Liver (tissue), 9 donors: ENCODE data around the gene ZNF630. TPM values are rescaled to one million over a fixed set of nuclear protein-coding genes. Genes with fewer than 3 reads are reported as not detected.
"Not testable (repeated sequence)": the region's sequence is repeated elsewhere in the genome, so short reads cannot be mapped to it uniquely, and the experiment has no call there.

ENCODE experiments used
- DNase-seq: peaks from one replicate; pipeline ENCODE4 v3.0.0-alpha.2; 2017; ENCODE audit warnings: low spot score
- H3K27ac ChIP-seq, 2 donors: one replicate each; pipeline ENCODE4 v1.7.0; 2013; ENCODE audit warnings: inconsistent platforms in 2 of 2, low read length in 2 of 2, control low read depth in 1 of 2, low read depth in 1 of 2, mild to moderate bottlenecking in 1 of 2
- H3K27me3 ChIP-seq, 4 donors: one replicate each; pipeline versions ENCODE4 v1.6.1 to v1.7.0; 2013; ENCODE audit warnings: low read length in 3 of 4, inconsistent platforms in 1 of 4, mild to moderate bottlenecking in 1 of 4, moderate library complexity in 1 of 4; ENCODE audit not compliant: control insufficient read depth in 4 of 4, insufficient read depth in 4 of 4
- H3K36me3 ChIP-seq, 4 donors: one replicate each; pipeline versions ENCODE4 v1.6.1 to v1.7.0; 2013; ENCODE audit warnings: low read length in 3 of 4, mild to moderate bottlenecking in 3 of 4, low read depth in 1 of 4, moderate library complexity in 1 of 4; ENCODE audit not compliant: control insufficient read depth in 4 of 4, insufficient read depth in 3 of 4
- H3K4me1 ChIP-seq, 4 donors: one replicate each; pipeline versions ENCODE4 v1.6.1 to v1.7.0; 2013; ENCODE audit warnings: low read length in 3 of 4, mild to moderate bottlenecking in 3 of 4, moderate library complexity in 1 of 4; ENCODE audit not compliant: control insufficient read depth in 4 of 4, insufficient read depth in 4 of 4
- H3K4me3 ChIP-seq, 3 donors: one replicate each; pipeline versions ENCODE4 v1.6.1 to v1.7.0; 2013; ENCODE audit warnings: low read length in 3 of 3, control low read depth in 1 of 3, low read depth in 1 of 3, mild to moderate bottlenecking in 1 of 3
- H3K9ac ChIP-seq, 2 donors: one replicate each; pipeline ENCODE4 v1.7.0; 2013; ENCODE audit warnings: low read length in 2 of 2, mild to moderate bottlenecking in 2 of 2, moderate library complexity in 2 of 2, control low read depth in 1 of 2, low read depth in 1 of 2
- H3K9me3 ChIP-seq, 4 donors: one replicate each; pipeline versions ENCODE4 v1.6.1 to v1.7.0; 2013; ENCODE audit warnings: low read length in 3 of 4; ENCODE audit not compliant: control insufficient read depth in 4 of 4
- GABPA ChIP-seq, 2 donors: IDR thresholded peaks in 1 of 2; conservative IDR thresholded peaks in 1 of 2; 2 replicates each; pipeline ENCODE4 v1.6.1; 2016; ENCODE audit warnings: antibody characterized with exemption in 2 of 2, mild to moderate bottlenecking in 1 of 2, moderate library complexity in 1 of 2
- JUND ChIP-seq, 2 donors: IDR thresholded peaks; 2 replicates each; pipeline ENCODE4 v1.6.1; 2016; ENCODE audit warnings: antibody characterized with exemption in 2 of 2
- NR2F2 ChIP-seq: IDR thresholded peaks from 2 replicates; pipeline ENCODE4 v1.6.1; 2016; ENCODE audit warnings: antibody characterized with exemption
- RAD21 ChIP-seq, 2 donors: IDR thresholded peaks; 2 replicates each; pipeline ENCODE4 v1.6.1; 2016; ENCODE audit warnings: antibody characterized with exemption in 2 of 2, mild to moderate bottlenecking in 2 of 2
- SP1 ChIP-seq: IDR thresholded peaks from 2 replicates; pipeline ENCODE4 v1.6.1; 2018; ENCODE audit warnings: antibody characterized with exemption, mild to moderate bottlenecking
- whole genome bisulfite sequencing: extraction: QIAGEN DNeasy Blood & Tissue Kit; methylation state at CpG from one replicate; pipeline ENCODE4 v1.1.7; 2013; 5-methylcytosine and 5-hydroxymethylcytosine counted together
- polyA plus RNA-seq, 2 donors: library from polyadenylated mRNA; stranded (reverse) in 1 of 2; unstranded in 1 of 2; fragments of 200-250 nt in 1 of 2; fragments of >200 nt in 1 of 2; fragmentation: Nextera tagmentation in 1 of 2; extraction: Ambion mirVana in 1 of 2; gene quantifications; one replicate each; pipeline versions ENCODE4 v1.2.1 to v1.2.3, GENCODE V29; 2013 to 2015
- total RNA-seq, 2 donors: library from RNA; depleted of rRNA; stranded (reverse); fragments of >200 nt; gene quantifications; one replicate each; pipeline ENCODE4 v1.2.3, GENCODE V29; 2014
- TF ChIP-seq, protein P1 (sequence below): IDR thresholded peaks from 2 replicates; pipeline ENCODE4 v1.6.1; 2016; ENCODE audit warnings: antibody characterized with exemption
- TF ChIP-seq, protein P2 (sequence below): IDR thresholded peaks from 2 replicates; pipeline ENCODE4 v1.6.1; 2016; ENCODE audit warnings: antibody characterized with exemption
- donor health status: healthy.
- donor health status: healthy.
- donor health status: healthy.
- donor health status: healthy.
- donor health status: healthy.

The ZNF630 gene
- total and polyA plus RNA-seq, 4 donors, result 0.30 to 0.79 (median 0.70) TPM

DNA sequence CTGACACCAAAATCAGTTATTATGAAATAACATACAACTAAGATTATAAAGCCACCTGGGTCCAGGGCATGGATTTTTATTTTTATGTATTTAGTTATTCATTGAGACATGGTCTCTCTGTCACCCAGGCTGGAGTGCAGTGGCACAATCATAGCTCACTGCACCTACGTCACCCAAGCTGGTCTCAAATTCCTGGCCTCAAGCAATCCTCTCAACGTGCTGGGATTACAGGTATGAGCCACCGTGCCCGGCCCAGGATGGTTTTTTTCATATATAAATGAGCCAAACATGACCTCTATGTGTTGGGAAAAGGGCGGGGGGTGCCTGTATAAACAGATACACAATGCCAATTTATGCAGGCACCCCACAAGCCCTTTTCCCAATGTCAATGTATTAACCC lies 24.6 kb downstream of the ZNF630 start:
- no peak overlapping the region for H3K27ac ChIP-seq
- peaks cover 0 to 2% (median 0%) of the 10 kb centered on the region in 4 donors for H3K9me3 ChIP-seq
- WGBS, result 92% methylated on average over 5 of the region's 5 CpGs

DNA sequence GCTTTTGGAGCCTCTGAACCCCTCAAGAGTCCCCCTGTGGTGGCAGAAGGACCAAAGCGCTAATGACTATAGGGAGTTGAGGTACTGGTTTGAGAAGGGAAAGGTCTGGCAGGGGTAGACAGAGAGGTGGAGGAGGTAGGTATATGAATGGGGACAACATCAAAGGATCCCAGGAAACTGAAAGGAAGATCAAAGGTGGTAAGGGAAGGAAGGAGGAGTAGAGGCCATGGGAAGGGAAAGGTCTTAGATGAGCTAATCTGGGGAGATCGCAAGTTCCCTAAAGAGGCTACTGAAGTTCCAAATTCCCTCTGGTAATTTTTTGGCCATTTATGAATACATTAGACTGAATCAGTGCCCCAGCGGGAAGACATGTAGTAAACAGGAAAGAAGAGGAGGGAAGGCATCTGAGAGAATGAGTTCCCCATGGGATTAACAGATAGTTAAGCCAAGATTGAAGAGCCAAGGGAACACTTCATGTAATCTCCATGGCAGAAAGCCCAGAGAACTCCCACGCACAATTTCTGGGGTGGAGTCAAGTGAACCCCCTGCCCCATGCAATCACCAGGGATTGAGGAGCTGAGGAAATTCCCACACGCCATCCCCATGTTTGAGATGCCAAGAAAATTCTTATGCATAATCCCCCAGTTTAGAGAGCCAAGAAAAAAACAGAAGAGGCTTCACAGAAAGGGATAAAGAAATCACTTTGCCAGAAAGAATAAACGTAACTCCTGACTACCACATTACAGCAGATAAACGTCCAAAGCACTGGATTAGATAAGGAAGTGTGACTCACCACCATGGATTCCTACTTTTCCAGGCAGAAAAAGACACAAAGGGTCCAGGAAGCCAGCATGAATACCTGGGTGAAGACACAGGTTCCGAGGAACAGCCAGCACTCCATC lies 25.8 kb downstream of the ZNF630 start:
- Histone ChIP-seq H3K9ac (no peak overlapping the region), H3K4me3 (no peak overlapping the region), H3K27ac (peak overlapping the region in 1 of 2 donors; percentile 18), H3K9me3 (peaks cover 0 to 2% (median 0%) of the 10 kb centered on the region in 4 donors), H3K4me1 (no peaks in the 10 kb centered on the region), H3K27me3 (no peaks in the 10 kb centered on the region), H3K36me3 (no peaks in the 10 kb centered on the region)
- WGBS, result 78% methylated on average over 8 of the region's 8 CpGs
- TF ChIP-seq RAD21 (IDR thresholded peaks at IDR 0.05), result no peak
- TF ChIP-seq NR2F2, result peak; percentile 25
- TF ChIP-seq JUND (IDR thresholded peaks at IDR 0.05), result peak in 1 of 2 donors; percentile 24
- no peak for DNase-seq

More for the DNA sequence above, 24.6 kb downstream of the ZNF630 start:
- DNase-seq, result no peak
- Histone ChIP-seq H3K4me3 (no peak overlapping the region), H3K4me1 (no peaks in the 10 kb centered on the region), H3K36me3 (no peaks in the 10 kb centered on the region), H3K9ac (no peak overlapping the region), H3K27me3 (no peaks in the 10 kb centered on the region)
- TF ChIP-seq, protein P1, sequence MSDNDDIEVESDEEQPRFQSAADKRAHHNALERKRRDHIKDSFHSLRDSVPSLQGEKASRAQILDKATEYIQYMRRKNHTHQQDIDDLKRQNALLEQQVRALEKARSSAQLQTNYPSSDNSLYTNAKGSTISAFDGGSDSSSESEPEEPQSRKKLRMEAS, result no peak
- no peak for TF ChIP-seq GABPA (IDR thresholded peaks at IDR 0.05 in 1 of 2, conservative IDR thresholded peaks at IDR 0.05 in 1 of 2)

DNA sequence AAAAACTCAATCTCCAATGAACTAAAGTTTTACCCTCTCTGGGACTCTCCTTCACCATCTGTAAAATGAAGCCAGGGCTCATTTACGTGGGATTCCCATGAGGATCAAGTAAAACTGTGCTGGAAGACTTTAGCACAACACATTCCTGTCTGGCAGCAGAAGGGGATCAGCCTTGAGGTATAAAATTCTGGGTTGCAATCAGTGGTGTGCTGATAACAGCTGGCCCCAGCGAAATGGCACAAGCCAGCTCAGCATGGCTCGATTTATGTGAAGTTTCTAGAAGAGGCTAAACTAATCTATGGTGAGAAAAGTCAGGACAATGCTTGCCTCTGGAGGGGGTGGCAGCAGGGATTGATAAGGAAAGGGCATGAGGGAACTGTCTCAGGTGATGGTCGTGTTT lies 28.4 kb downstream of the ZNF630 start:
- DNase-seq, result no peak
- Histone ChIP-seq H3K9ac (no peak overlapping the region), H3K4me3 (no peak overlapping the region), H3K36me3 (no peaks in the 10 kb centered on the region), H3K27me3 (no peaks in the 10 kb centered on the region), H3K4me1 (no peaks in the 10 kb centered on the region), H3K9me3 (peaks cover 0 to 2% (median 0%) of the 10 kb centered on the region in 4 donors), H3K27ac (no peak overlapping the region)
- TF ChIP-seq, protein P2, sequence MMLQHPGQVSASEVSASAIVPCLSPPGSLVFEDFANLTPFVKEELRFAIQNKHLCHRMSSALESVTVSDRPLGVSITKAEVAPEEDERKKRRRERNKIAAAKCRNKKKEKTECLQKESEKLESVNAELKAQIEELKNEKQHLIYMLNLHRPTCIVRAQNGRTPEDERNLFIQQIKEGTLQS, result no peak
- TF ChIP-seq RAD21 (IDR thresholded peaks at IDR 0.05) (no peak), SP1 (no peak), NR2F2 (no peak)
- WGBS, result 78% methylated on average over 4 of the region's 4 CpGs

DNA sequence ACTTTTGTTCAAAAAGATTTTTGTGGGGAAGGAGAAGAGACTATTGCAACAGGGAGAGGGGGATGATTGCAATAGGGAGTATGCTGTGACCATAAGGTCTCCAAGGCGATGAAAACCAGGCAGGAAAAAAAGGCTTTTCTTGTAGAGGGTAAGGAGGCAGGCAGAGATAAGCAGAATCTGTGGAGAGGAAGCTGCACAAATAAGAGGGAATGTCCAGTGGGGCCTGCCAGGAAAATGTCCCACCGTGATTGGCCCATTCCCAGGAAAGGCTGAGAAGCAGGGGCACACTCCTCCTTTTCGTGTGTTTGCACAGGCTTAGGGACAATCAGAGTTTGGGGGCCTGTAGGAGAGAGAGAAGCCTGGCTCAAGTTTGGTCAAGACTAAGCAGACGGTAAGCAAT lies 35.5 kb downstream of the ZNF630 start:
- H3K4me1 ChIP-seq, result no peaks in the 10 kb centered on the region
- 65% methylated on average over 4 of the region's 4 CpGs for WGBS

DNA sequence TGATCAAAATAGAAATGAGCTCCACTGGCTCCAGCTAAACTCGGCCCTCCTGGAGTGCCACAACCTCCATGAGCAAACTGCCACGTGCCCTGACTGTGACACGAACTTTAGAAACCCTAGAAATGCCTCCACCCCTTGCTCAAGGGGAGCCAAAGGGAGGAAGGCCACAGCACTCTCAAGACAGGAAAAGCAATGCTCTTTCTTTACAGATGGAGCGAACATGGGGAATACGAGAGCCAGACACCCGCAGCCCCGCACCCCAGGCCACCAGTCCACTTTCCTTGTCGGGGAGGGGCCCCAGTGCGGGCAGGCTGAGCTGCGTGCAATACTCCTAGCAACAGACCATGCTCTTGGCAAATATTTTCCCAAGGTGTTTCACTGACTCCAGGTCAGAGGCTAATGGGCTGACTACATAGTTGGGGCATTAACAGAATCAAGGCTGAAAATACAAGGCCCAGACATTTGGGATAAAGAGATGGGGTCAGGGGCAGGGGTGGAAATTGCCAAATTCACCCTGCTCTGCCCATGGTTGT lies 40.7 kb downstream of the ZNF630 start:
- not testable (repeated sequence) for H3K9me3 ChIP-seq, DNase-seq, H3K9ac ChIP-seq, H3K27ac ChIP-seq, H3K4me3 ChIP-seq, H3K4me1 ChIP-seq, H3K36me3 ChIP-seq, H3K27me3 ChIP-seq
- 73% methylated on average over 10 of the region's 10 CpGs for WGBS

More for the DNA sequence above, 35.5 kb downstream of the ZNF630 start:
- H3K9me3 ChIP-seq, result no peaks in the 10 kb centered on the region
- H3K27ac ChIP-seq, result no peak overlapping the region
- TF ChIP-seq, protein P1, result no peak
- TF ChIP-seq NR2F2, result peak; percentile 10
- H3K27me3 ChIP-seq, result no peaks in the 10 kb centered on the region
- no peak for DNase-seq
- H3K36me3 ChIP-seq, result no peaks in the 10 kb centered on the region
- no peak overlapping the region for H3K9ac ChIP-seq
- H3K4me3 ChIP-seq, result no peak overlapping the region
